Fibroblast of mammary gland (primary cell): ENCODE data around the gene KCNIP3.

Source experiments
- DNase-seq: peaks from one replicate; pipeline ENCODE4 v3.0.0-alpha.2; 2010; ENCODE audit warnings: low read depth
- H3K4me3 ChIP-seq: 2 replicates; pipeline ENCODE4 v1.5.1; 2011; ENCODE audit warnings: low read depth, mild to moderate bottlenecking, low read length, moderate library complexity; ENCODE audit not compliant: control insufficient read depth
- CTCF ChIP-seq: conservative IDR thresholded peaks from 2 replicates; pipeline ENCODE4 v1.5.1; 2011; ENCODE audit warnings: low read depth, low read length, inconsistent platforms; ENCODE audit not compliant: control insufficient read depth, insufficient read depth

The KCNIP3 gene

DNA sequence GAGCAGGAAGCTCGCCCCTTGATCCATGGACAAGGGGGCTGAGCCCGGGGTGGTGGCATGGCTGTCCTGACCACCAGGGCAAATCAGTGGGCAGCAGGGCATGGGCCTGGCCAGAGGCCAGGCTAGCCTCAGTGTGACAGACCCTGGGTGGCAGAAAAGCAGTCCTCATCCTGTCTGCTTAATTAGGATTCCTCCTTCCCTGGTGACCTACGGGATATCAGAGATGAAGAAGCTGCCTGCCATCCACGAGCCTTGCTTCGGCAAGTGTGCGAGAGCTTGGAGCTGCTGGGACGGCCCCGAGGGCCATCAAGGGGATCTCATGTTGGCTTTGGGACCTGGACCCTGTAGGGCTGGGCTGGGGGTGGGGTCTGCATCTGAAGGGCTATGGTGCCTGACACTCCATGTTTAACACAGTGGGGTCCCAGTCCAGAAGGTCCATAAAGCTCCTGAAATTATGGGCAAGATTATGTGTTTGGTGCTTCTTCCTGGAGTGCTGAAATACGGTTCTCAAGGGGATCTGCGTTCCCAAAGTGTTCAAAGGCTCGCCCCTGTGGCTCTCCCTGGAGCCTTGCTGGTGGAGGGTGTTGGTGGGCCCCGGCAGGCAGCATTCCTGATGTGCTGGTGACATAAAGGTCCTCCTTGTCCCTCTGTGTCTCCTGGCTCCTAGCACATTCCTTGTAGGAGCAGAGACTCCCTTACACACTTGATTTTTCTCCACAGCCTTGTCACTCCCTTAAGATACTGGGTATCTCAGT lies 52.6 kb downstream of the KCNIP3 start:
- H3K4me3 ChIP-seq, result no peak overlapping the region
- no peak for TF ChIP-seq CTCF
- no peak for DNase-seq

DNA sequence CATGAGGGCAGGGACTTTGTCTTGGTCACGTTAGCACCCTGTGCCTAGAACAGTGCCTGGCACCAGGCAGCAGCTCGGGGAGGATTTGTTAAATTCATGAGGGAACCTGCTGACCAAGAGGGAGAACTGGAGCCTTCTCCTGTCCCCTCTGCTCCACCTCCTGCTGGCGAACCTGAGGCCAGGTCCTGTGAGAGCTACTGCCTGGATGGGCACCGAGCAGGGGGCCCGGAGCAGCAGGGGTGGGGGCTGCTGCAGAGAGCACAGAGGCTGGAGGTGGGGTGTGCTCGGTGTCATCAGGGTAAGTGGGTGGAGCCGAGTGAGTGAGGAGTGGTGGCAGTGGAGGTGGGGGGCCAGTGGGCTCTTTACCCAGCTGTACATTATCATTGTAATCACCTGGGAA lies 53.2 kb downstream of the KCNIP3 start:
- TF ChIP-seq CTCF, result no peak
- no peak for DNase-seq
- no peak overlapping the region for H3K4me3 ChIP-seq

- DNase-seq, result no peak
- H3K4me3 ChIP-seq, result no peak overlapping the region
- TF ChIP-seq CTCF, result no peak
These were observed 53.8 kb downstream of the KCNIP3 start for GRCh38 chr2:95350774-95351597.

- TF ChIP-seq CTCF, result no peak
- no peak for DNase-seq
- H3K4me3 ChIP-seq, result no peak overlapping the region
These were observed 54.4 kb downstream of the KCNIP3 start for GRCh38 chr2:95351598-95351915.

DNA sequence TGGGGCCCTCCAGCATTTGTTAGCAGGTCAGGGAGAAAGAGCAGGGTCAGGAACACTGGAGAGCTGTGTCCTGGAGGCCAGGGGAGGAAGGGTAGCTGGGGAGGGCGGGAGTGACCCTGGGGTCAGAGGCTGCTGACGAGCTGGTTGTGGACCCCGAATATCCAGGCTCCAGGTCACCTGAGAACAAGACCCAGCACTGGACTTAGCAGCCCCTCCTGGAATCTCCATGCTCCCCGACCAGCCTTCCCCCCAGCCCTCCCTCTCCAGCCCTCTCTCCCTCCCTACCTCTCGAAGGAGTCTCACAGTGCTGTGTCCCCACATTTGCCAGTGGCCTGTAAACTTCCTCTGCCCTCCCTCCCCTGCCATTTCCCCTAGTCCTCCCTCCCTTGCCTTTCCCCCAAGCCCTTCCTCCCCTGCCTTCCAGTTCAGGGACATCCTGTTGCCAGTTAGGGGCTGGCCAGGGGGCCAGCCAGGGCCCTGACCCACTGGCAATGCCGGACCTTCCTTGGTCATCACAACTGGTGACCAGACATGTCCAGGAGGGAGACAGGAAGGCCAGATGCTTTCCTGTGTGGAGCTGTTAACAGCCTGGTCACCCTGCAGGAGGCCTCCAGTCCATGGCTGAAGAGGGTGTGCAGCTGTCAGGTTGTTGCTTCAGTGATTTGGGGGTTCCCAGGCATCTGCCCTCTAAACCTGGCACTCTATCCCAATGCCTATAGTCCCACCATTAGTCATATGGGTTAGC lies 55.3 kb downstream of the KCNIP3 start:
- H3K4me3 ChIP-seq, result no peak overlapping the region
- TF ChIP-seq CTCF, result no peak
- no peak for DNase-seq

- no peak for DNase-seq
- no peak for TF ChIP-seq CTCF
- H3K4me3 ChIP-seq, result no peak overlapping the region
These were observed 56.0 kb downstream of the KCNIP3 start for GRCh38 chr2:95353055-95353575.
